ENCODE data around the gene URAD. TPM values are rescaled to one million over a fixed set of nuclear protein-coding genes. Genes with fewer than 3 reads are reported as not detected.

Gene URAD
- total RNA-seq, 1 donor from 2014 or later = not detected

- Mint-ChIP-seq H3K36me3 (no peaks in the 10 kb centered on the region), H3K4me3 (peak overlapping the region; percentile 87), H3K9me3 (peaks cover 6% of the 10 kb centered on the region), H3K27ac (no peak overlapping the region), H3K4me1 (ENCODE audit: unreplicated experiment) (no peaks in the 10 kb centered on the region), H3K27me3 (peaks cover 87% of the 10 kb centered on the region)
- DNase-seq (ENCODE audit: extremely low spot score, unreplicated experiment) = peak; percentile 66
- TF ChIP-seq CTCF (conservative IDR thresholded peaks at IDR 0.05) = no peak
Observed at GRCh38 chr13:27954406-27954851, 34.1 kb downstream of the URAD start.

- peak overlapping the region; percentile 87 for H3K4me3 Mint-ChIP-seq
- H3K9me3 Mint-ChIP-seq = peaks cover 6% of the 10 kb centered on the region
- TF ChIP-seq CTCF (conservative IDR thresholded peaks at IDR 0.05) = peak; percentile 97
- peak; percentile 90 for DNase-seq (ENCODE audit: extremely low spot score, unreplicated experiment)
- no peaks in the 10 kb centered on the region for H3K4me1 Mint-ChIP-seq (ENCODE audit: unreplicated experiment)
- peaks cover 85% of the 10 kb centered on the region for H3K27me3 Mint-ChIP-seq
- no peaks in the 10 kb centered on the region for H3K36me3 Mint-ChIP-seq
- H3K27ac Mint-ChIP-seq = peak overlapping the region; percentile 86
Observed at GRCh38 chr13:27953676-27954405, 34.7 kb downstream of the URAD start.

- DNase-seq (ENCODE audit: extremely low spot score, unreplicated experiment) = no peak
- peak overlapping the region; percentile 85 for H3K4me3 Mint-ChIP-seq
- no peaks in the 10 kb centered on the region for H3K4me1 Mint-ChIP-seq (ENCODE audit: unreplicated experiment)
- peaks cover 6% of the 10 kb centered on the region for H3K9me3 Mint-ChIP-seq
- H3K36me3 Mint-ChIP-seq = no peaks in the 10 kb centered on the region
- peak overlapping the region; percentile 86 for H3K27ac Mint-ChIP-seq
- peaks cover 83% of the 10 kb centered on the region for H3K27me3 Mint-ChIP-seq
- TF ChIP-seq CTCF (conservative IDR thresholded peaks at IDR 0.05) = no peak
Observed at GRCh38 chr13:27952876-27953675, 35.4 kb downstream of the URAD start.

- no peaks in the 10 kb centered on the region for H3K4me1 Mint-ChIP-seq (ENCODE audit: unreplicated experiment)
- no peak for DNase-seq (ENCODE audit: extremely low spot score, unreplicated experiment)
- H3K27me3 Mint-ChIP-seq = peaks cover 55% of the 10 kb centered on the region
- H3K36me3 Mint-ChIP-seq = no peaks in the 10 kb centered on the region
- no peak overlapping the region for H3K27ac Mint-ChIP-seq
- no peak overlapping the region for H3K4me3 Mint-ChIP-seq
- peaks cover 6% of the 10 kb centered on the region for H3K9me3 Mint-ChIP-seq
- no peak for TF ChIP-seq CTCF (conservative IDR thresholded peaks at IDR 0.05)
Observed at GRCh38 chr13:27942972-27943371, 45.5 kb downstream of the URAD start.

- no peaks in the 10 kb centered on the region for H3K9me3 Mint-ChIP-seq
- no peak overlapping the region for H3K27ac Mint-ChIP-seq
- no peaks in the 10 kb centered on the region for H3K4me1 Mint-ChIP-seq (ENCODE audit: unreplicated experiment)
- peaks cover 3% of the 10 kb centered on the region for H3K36me3 Mint-ChIP-seq
- no peak for DNase-seq (ENCODE audit: extremely low spot score, unreplicated experiment)
- H3K4me3 Mint-ChIP-seq = no peak overlapping the region
- peaks cover 59% of the 10 kb centered on the region for H3K27me3 Mint-ChIP-seq
- no peak for TF ChIP-seq CTCF (conservative IDR thresholded peaks at IDR 0.05)
Observed at GRCh38 chr13:27933580-27934328, 54.7 kb downstream of the URAD start.

Data from type B pancreatic cell (in vitro differentiated cells).